Measurements from ENCODE around the gene PADI3. TPM values are rescaled to one million over a fixed set of nuclear protein-coding genes. Genes with fewer than 3 reads are reported as not detected.

PADI3 gene
- total RNA-seq, 1 donor from 2014 or later: 0.04 TPM

DNA sequence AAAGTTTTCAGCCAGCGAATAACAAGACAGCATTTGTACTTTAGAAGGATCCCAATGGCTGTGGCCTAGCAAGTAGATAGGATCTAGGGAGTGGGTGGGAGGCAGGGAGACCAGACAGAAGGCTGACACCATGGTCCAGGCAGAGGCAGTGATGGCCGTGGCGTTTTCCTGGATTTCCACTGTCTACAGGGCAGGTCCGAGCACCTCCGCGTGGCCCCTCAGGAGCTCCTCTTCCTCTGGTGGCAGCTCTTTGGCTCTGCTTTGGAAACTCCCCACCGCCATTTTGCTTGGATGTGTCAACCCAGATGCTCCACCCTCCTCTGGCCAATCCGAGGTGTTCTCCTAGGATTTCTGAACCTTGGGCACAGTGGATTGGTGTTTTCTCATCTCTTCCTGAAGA lies 84.2 kb downstream of the PADI3 start:
- no peak overlapping the region for H3K4me3 ChIP-seq (ENCODE audit: low read depth, low read length)
- TF ChIP-seq, protein P1, sequence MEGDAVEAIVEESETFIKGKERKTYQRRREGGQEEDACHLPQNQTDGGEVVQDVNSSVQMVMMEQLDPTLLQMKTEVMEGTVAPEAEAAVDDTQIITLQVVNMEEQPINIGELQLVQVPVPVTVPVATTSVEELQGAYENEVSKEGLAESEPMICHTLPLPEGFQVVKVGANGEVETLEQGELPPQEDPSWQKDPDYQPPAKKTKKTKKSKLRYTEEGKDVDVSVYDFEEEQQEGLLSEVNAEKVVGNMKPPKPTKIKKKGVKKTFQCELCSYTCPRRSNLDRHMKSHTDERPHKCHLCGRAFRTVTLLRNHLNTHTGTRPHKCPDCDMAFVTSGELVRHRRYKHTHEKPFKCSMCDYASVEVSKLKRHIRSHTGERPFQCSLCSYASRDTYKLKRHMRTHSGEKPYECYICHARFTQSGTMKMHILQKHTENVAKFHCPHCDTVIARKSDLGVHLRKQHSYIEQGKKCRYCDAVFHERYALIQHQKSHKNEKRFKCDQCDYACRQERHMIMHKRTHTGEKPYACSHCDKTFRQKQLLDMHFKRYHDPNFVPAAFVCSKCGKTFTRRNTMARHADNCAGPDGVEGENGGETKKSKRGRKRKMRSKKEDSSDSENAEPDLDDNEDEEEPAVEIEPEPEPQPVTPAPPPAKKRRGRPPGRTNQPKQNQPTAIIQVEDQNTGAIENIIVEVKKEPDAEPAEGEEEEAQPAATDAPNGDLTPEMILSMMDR (IDR thresholded peaks at IDR 0.05; ENCODE audit: insufficient read depth, low read length, poor library complexity, severe bottlenecking): no peak
- no peaks in the 10 kb centered on the region for H3K36me3 ChIP-seq (ENCODE audit: control insufficient read depth, insufficient read depth, low read length)
- DNase-seq (ENCODE audit: low read depth): no peak
- H3K27me3 ChIP-seq (ENCODE audit: control insufficient read depth, insufficient read depth, low read length): peaks cover 2% of the 10 kb centered on the region

Other genes with a start within 250 kb of the PADI3 start
- 74.1 and 107 TPM in 2 replicates for gene ATP13A2, start 237.2 kb upstream of the PADI3 start, total RNA-seq
- 109 and 122 TPM in 2 replicates for gene SDHB, start 195.1 kb upstream of the PADI3 start, total RNA-seq
- gene PADI2, start 129.6 kb upstream of the PADI3 start, total RNA-seq: 6.4 and 8.1 TPM in 2 replicates
- gene PADI1, start 44.0 kb upstream of the PADI3 start, total RNA-seq: 1.3 and 2.4 TPM in 2 replicates
- gene PADI4, start 59.1 kb downstream of the PADI3 start, total RNA-seq: not detected in 2 replicates
- gene PADI6, start 123.1 kb downstream of the PADI3 start, total RNA-seq: not detected in 2 replicates
- 80.2 and 80.8 TPM in 2 replicates for gene RCC2, start 190.6 kb downstream of the PADI3 start, total RNA-seq